NCI-H128 (cell line): Measurements from ENCODE around the gene OR51B2.

ENCODE experiments used
- DNase-seq: peaks from one replicate; lab custom pipeline; 2025; ENCODE audit not compliant: unreplicated experiment; lab: John Stamatoyannopoulos, UW

The OR51B2 gene

GRCh38 chr11:5284637-5285036, 39.5 kb downstream of the OR51B2 start:
- no peak for DNase-seq

GRCh38 chr11:5283882-5284281, 40.2 kb downstream of the OR51B2 start:
- DNase-seq: no peak

DNA sequence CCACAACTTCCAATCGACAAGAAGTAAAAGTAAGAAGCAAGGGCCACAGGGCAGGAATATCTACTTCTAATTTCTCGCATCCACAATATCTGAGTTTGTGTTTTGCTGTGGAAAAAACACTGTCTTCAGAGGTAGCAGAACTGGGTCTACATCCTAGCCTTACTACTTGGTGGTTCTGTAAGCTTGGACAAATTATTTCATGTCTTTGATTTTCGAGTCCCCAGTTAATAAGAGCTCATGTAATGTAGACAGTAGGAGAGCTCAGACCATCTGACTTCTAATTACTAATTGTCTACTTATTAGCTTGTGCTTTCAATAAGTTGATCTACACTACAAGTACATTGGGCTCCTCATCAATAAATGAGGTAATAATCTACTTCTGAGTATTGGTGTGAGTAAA, 41.0 kb downstream of the OR51B2 start:
- no peak for DNase-seq

GRCh38 chr11:5282628-5283027, 41.5 kb downstream of the OR51B2 start:
- DNase-seq: no peak

- DNase-seq: no peak
Measured at GRCh38 chr11:5281596-5281995, 42.5 kb downstream of the OR51B2 start.

DNA sequence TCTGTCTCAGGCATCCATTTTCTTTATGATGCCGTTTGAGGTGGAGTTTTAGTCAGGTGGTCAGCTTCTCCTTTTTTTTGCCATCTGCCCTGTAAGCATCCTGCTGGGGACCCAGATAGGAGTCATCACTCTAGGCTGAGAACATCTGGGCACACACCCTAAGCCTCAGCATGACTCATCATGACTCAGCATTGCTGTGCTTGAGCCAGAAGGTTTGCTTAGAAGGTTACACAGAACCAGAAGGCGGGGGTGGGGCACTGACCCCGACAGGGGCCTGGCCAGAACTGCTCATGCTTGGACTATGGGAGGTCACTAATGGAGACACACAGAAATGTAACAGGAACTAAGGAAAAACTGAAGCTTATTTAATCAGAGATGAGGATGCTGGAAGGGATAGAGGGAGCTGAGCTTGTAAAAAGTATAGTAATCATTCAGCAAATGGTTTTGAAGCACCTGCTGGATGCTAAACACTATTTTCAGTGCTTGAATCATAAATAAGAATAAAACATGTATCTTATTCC, 43.5 kb downstream of the OR51B2 start:
- no peak for DNase-seq

DNA sequence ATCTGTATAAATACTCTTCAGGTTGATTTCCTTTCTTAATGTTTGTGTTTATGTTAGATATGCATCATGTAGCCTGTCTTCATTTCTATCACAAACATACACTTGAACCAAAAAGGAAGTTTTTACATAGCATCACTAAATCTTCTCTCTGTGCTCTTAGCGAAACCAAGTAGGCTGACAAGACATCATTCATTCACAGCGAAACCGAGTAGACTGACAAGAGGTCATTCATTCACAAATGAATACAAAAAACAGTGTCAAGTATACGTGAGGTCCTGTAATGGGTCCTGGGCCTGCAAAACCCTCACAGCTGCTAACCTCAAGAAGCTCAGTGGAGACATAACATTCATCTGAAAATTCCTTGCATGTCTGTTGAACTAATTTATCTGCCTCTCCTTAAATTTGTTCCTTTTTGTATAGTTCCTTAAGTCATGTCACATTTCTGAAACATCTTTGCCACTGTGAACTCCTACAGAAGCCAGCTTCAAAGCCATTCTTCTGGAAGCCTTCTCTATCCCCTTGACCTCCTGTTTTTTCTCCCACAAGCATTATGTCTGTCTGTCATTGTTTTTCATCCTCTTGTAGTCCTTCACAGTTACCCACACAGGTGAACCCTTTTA, 44.5 kb downstream of the OR51B2 start:
- DNase-seq: no peak

DNA sequence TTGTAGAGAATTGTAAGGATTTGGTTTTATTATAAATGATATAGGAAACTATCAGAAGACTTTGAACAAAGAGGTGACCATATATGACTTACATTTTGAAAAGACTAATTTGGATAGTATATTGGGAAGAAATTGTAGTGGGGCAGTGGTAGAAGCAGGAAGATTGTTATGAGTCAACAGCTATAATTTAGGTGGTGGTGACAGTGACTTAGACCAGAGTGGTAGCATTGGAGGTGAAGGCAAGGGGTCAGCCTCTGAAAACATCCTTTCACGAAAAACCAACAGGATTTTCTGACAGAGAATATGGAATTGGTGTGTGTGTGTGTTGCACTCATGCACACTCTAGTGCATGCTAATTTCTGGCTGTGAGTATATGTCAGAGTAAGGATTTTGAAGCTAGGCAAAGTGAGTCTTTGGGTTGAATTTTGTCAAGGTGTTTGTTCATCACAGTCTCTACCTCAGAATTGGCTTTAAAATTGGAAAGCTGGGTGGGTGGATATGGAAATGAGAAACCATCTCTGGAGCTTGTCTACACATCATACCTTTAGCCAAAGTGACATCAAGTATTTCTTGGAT, 46.2 kb downstream of the OR51B2 start:
- DNase-seq: no peak

DNA sequence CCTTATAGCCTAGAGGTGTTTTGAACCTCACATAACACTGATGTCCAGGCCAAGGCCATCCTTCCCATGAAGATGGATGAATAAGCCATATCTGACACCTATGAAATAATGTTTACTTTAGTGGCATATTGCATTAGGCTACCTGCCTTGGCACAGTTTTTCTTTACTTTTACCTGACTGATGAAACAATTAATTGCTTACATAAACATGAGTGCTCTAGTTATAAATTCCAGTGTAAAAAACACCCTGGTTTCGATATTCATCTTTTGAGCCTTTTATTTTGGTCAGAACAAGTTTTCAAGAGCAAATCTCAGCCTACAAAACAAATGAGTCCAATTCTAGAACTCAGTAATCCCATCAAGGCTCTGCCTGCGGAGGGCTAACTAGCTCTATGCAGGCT, 47.4 kb downstream of the OR51B2 start:
- no peak for DNase-seq

DNA sequence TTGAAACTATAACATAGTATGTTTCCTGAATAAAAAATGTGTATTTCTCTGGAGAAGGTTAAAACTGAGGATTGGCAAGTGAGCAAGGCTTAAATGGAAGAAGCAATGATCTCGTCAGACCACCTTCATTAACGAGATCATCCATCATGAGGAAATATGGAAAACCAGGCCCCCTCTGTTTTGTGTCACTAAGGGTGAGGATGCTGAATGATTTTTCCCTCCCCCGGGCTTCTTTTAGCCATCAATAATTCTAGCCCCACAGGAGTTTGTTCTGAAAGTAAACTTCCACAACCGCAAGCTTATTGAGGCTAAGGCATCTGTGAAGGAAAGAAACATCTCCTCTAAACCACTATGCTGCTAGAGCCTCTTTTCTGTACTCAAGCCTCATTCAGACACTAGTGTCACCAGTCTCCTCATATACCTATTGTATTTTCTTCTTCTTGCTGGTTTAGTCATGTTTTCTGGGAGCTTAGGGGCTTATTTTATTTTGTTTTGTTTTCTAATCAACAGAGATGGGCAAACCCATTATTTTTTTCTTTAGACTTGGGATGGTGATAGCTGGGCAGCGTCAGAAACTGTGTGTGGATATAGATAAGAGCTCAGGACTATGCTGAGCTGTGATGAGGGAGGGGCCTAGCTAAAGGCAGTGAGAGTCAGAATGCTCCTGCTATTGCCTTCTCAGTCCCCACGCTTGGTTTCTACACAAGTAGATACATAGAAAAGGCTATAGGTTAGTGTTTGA, 48.6 kb downstream of the OR51B2 start:
- no peak for DNase-seq

- no peak for DNase-seq
Measured at GRCh38 chr11:5274395-5274794, 49.7 kb downstream of the OR51B2 start.
